ENCODE data around the gene GJA3. TPM values are rescaled to one million over a fixed set of nuclear protein-coding genes. Genes with fewer than 3 reads are reported as not detected.

GJA3 gene
- total and polyA plus RNA-seq, 10 of the 15 experiments (the other 5 are each of a cell fraction or from before 2014, with no cell fraction given): 0.03 to 0.11 (median 0.04) TPM; not detected in 5

- no peak overlapping the region for H3K9ac ChIP-seq (ENCODE audit: control insufficient read depth, insufficient read depth, low read length)
- ChIA-PET POLR2A (no interaction called here), RAD21 (ENCODE audit: unreplicated experiment) (no interaction called here), CTCF (no interaction called here), SMC1A (ENCODE audit: uncharacterized antibody, unreplicated experiment) (no interaction called here)
- no peaks in the 10 kb centered on the region for H3K4me1 ChIP-seq (ENCODE audit: control insufficient read depth, insufficient read depth, low read length)
- ATAC-seq (no peak), FAIRE-seq (no peak), DNase-seq (ENCODE audit: low read depth, low spot score) (no peak)
- H3K4me3 ChIP-seq: no peak overlapping the region
- no peak overlapping the region for H2AFZ ChIP-seq (ENCODE audit: control insufficient read depth, low read depth, low read length)
- WGBS (ENCODE audit: insufficient coverage, insufficient replicate concordance, low lambda C conversion rate, missing lambda C conversion rate): 55% methylated on average over 11 of the region's 11 CpGs
- peaks cover 2 to 5% of the 10 kb centered on the region in 2 experiments; a peak in 2 of 4 replicates for H3K27me3 ChIP-seq (replicated peaks in 1 of 2; ENCODE audit: control insufficient read depth in 2 of 2, insufficient read depth in 2 of 2, low read length in 1 of 2)
- in situ Hi-C loops (cut with MboI) (no loop called here), intact Hi-C loops (cut with micrococcal nuclease; ENCODE audit: unreplicated experiment) (no loop called here)
- no TSS peak for BruUV-seq (replicated peaks)
- no peak overlapping the region for H3K27ac ChIP-seq (ENCODE audit: control insufficient read depth, insufficient read depth)
- no peaks in the 10 kb centered on the region for H3K9me3 ChIP-seq (replicated peaks; ENCODE audit: control insufficient read depth, insufficient read depth, low read length)
- no peaks in the 10 kb centered on the region for H3K79me2 ChIP-seq (ENCODE audit: control insufficient read depth, insufficient read depth, low read length)
- H4K20me1 ChIP-seq (ENCODE audit: control insufficient read depth, insufficient read depth): no peaks in the 10 kb centered on the region
- no peak overlapping the region for H3K4me2 ChIP-seq (ENCODE audit: control insufficient read depth, insufficient read depth)
- no peaks in the 10 kb centered on the region for H3K36me3 ChIP-seq (ENCODE audit: control insufficient read depth in 2 of 2, insufficient read depth in 2 of 2, low read length in 1 of 2)
- TF ChIP-seq STAT1 (conservative IDR thresholded peaks at IDR 0.05) (no peak), BCL3 (IDR thresholded peaks at IDR 0.05; ENCODE audit: borderline replicate concordance, insufficient read depth, low read depth, low read length, poor library complexity, severe bottlenecking) (no peak), FOS (IDR thresholded peaks at IDR 0.05; ENCODE audit: borderline replicate concordance, extremely low read depth, insufficient read length) (no peak), MAX (IDR thresholded peaks at IDR 0.05; ENCODE audit: low read depth, low read length) (no peak), RELB (IDR thresholded peaks at IDR 0.05; ENCODE audit: low read depth) (no peak), SIN3A (IDR thresholded peaks at IDR 0.05; ENCODE audit: low read depth, low read length) (no peak), BHLHE40 (IDR thresholded peaks at IDR 0.05; ENCODE audit: borderline replicate concordance in 1 of 2, low read depth in 2 of 2, low read length in 1 of 2) (no peak), CBFB (IDR thresholded peaks at IDR 0.05; ENCODE audit: low read depth) (no peak), IRF3 (IDR thresholded peaks at IDR 0.05) (no peak), EZH2 (IDR thresholded peaks at IDR 0.05; ENCODE audit: borderline replicate concordance, control insufficient read depth, low read depth, low read length) (no peak), MTA3 (IDR thresholded peaks at IDR 0.05; ENCODE audit: borderline replicate concordance, low read length) (no peak), ATF2 (IDR thresholded peaks at IDR 0.05; ENCODE audit: low read length) (no peak), ZBTB11 (CRISPR knock-in tag; IDR thresholded peaks at IDR 0.05) (no peak)
Measured at GRCh38 chr13:20131057-20131832, 29.6 kb downstream of the GJA3 start.

All from GM12878 (cell line).